GM19324 (cell line): Measurements from ENCODE around the gene NINJ2.
"Not testable (repeated sequence)": the region's sequence is repeated elsewhere in the genome, so short reads cannot be mapped to it uniquely, and the experiment has no call there.

Experiments
- ATAC-seq: cut with Tn5 transposase; IDR thresholded peaks from one replicate; pipeline ENCODE4 v1.9.1; 2021; ENCODE audit warnings: mild to moderate bottlenecking, moderate library complexity; ENCODE audit not compliant: unreplicated experiment, low FRiP score

NINJ2 gene, protein sequence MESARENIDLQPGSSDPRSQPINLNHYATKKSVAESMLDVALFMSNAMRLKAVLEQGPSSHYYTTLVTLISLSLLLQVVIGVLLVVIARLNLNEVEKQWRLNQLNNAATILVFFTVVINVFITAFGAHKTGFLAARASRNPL

DNA sequence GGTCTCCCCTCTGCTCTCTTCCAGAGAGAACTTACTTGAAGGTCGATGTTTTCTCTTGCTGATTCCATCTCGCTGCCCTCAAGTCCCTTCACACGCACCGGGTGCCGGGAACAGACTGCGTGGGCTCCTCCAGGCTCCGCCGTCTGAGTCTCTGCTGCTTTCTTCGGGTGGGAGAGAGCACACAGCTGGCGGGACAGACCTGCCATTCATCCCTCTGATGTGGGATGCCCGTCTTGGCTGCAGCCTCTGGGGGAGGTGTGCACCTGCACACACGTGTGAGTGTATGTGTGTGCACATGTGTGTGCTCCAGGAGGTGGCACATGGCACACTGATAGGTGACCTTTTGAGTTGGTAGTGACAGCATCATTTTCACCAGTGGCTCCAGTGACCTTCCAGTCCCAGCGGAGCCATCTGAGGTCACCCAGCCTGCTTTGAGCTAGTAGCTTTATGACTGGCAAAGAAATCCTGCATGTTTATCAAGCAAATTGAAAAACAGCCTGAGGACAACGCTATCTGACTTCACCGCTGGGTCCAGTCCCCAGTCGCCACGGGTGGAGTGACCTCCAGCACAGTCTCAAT, at the start of gene NINJ2:
Gene NINJ2, minus strand, starts transcription at position 153 of the 579 bp plus-strand sequence. Its CDS starts 85 bp downstream, at position 68.
- ATAC-seq: no peak

DNA sequence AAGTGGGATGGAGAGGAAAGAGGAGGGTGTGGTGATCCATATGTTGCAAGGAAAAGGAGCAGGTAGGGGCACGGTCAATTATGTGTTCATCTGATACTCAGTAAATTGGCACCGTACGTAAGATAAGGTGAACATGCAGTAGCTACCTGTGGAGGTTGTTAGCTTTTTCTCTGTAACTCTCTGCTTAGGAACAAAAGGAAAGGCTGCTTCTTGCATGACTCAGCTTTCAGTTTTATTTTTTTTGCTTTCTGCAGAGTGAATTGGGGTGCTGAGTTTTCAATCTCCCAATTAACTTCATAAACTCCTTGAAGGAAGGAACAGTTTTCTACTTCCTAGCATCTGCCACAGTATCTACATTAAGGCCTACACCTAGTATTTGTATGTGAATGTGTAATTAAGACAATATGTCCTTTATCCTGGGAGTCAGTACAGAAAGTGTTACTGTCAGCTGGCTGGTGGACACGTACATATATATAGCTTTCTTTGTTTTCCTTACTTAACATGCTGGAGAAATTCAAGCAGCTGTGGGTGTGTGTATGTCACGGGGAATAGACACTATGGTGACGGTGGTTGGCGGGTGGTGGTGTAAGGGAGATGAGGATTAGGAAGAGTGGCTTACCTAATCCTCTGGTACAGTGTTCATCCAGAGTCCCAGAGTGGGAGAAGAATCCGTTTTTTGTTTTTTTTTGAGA, 49.1 kb upstream of the NINJ2 start:
- no peak for ATAC-seq

DNA sequence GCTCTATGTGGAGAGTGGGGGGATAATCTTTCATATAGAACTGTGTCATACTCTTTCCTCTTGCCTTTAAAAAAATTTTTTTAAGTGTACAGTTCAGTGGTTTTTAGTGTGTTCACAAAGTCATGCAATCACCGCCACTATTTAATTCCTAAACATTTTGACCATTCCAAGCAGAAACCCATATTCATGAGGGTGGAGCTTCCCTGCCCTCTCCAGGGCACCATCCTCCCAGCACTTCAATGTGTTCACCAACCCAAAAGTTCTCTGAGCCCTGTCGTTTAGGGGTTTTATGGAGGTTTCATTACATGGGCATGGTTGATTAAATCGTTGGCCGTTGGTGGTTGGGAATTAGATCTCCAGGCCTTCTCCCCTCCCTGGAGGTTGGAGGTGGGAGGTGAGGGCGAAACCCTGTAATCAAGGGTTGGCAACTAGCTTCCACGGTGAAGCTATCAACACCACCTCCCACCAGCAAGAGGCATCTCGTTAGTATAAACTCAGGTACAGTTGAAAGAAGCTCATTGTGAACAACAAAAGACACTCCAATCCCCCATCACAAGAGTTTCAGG, 46.3 kb upstream of the NINJ2 start:
- no peak for ATAC-seq

DNA sequence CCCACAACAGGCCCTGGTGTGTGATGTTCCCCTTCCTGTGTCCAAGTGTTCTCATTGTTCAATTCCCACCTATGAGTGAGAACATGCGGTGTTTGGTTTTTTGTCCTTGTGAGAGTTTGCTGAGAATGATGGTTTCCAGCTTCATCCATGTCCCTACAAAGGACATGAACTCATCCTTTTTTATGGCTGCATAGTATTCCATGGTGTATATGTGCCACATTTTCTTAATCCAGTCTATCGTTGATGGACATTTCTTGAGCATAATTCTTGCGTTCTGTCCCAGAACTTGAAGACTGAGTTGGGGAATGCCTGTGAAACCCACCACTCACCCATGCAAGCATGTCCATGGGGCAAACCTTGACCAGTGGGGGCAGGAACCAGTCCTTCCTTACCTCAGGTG, 44.8 kb upstream of the NINJ2 start:
- ATAC-seq: not testable (repeated sequence)

DNA sequence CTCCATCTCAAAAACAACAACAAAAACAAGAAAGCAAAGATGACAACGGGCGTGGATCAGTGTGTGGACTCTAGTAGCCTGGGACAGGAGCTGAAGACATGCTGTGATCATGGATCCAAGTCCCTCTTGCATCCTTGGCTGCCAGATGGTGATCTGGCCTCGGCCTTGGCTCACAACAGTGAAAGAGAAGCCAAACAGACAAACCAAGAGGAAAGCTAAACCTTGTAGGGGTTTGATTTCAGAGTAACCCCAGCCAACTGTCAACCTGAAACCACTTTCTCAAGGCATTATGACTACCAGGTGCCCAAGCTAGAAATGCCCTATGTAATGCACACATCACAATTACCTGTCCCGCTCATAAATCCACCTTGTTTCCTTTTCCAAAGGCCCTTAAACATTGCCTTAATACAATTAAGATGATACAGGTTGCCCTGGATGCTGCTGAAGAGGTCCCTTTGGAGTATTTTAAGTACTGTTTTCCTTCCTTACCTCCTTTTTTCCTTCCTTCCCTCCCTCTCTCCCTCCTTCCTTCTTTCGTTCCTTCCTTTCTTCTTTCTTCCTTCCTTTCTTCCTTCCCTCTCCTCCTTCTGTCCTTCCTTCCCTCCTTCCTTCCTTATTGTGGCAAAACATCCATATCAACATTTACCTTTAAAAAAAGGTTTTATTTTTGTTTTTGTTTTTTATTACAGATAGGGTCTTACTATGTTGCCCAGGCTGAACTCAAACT, 41.4 kb upstream of the NINJ2 start:
- no peak for ATAC-seq

DNA sequence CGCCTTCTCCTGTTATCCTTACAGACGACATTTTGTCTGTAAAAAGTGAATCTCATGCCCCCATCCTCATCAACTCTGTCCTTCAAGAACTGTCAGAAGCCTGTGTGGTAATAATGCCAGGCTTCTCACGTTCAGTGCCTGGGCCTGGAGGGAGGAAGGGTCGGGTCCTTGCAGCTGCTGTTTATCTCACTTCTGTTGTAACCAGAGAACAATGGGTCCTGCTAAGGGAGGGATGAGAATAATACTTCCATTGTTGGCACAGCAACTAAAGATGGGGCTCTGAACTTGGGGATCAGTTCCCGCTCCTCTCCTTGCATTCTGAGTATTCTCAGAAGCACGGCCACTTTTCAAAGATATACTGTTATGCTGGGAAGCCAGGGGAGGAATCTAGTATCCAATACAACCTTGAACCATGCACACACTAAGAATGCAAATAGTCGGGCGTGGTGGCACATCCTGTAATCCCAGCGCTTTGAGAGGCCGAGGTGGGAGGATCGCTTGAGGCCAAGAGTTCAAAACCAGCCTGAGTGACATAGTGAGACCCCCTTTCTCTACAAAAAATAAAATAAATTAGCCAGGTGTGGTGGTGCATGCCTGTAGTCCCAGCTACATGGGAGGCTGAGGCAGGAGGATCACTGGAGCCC, 38.8 kb upstream of the NINJ2 start:
- no peak for ATAC-seq

DNA sequence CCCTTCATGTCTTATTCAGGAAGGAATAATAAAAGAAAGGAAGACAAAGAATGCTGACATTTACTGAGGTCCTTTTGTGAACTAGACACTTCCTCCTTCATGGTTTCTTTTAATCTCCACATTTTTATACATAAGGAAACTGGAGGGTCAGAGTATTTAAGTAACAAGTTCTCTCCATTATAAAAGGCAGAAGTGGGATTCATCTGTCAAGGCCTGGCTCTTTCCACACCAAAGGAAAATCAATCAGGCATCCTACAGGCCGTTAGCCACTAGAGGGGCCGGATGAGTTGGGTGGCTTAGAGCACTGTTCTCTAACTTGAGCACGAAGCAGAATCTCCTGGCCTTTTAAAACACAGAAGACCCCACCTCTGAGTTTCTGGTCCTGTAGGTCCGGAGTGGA, 36.8 kb upstream of the NINJ2 start:
- no peak for ATAC-seq

DNA sequence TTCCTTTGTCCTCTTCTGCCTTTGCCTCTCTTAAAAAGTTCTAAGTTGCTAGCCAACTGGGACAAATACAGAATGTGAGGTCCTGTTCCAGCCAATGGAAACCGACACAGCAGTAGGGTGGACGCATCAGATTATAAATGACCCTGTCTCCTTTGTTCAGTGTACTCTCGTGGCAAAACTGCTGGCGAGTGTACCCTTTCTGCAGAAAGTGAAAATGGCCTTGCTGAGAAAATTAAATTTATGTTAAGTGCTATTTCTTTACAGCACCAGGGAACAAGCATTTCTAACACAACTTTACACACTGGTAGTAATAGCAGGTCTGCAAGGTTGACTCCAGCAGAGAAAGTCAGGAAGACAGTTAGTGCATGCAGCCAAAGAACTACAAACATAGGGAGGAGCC, 35.0 kb upstream of the NINJ2 start:
- ATAC-seq: not testable (repeated sequence)

DNA sequence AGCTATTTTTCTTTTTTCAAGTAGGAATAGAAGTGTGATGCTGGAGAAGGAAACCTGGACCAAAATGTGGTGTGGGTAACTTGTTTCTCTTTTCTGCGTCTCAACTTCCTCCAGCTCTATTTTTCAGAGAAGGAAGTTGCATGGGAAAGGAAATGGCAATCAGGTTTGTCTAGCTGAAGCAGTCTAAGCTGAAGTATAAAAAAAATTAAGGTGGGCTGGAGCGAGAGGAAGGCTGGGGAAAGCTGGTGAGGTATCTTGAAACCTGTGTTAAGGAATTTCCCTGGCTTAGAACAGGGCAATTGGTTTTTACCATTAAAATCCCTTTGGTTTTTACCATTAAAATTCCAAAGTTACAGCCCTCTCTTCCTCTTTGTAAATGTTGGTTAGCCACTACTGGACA, 34.2 kb upstream of the NINJ2 start:
- ATAC-seq: no peak

DNA sequence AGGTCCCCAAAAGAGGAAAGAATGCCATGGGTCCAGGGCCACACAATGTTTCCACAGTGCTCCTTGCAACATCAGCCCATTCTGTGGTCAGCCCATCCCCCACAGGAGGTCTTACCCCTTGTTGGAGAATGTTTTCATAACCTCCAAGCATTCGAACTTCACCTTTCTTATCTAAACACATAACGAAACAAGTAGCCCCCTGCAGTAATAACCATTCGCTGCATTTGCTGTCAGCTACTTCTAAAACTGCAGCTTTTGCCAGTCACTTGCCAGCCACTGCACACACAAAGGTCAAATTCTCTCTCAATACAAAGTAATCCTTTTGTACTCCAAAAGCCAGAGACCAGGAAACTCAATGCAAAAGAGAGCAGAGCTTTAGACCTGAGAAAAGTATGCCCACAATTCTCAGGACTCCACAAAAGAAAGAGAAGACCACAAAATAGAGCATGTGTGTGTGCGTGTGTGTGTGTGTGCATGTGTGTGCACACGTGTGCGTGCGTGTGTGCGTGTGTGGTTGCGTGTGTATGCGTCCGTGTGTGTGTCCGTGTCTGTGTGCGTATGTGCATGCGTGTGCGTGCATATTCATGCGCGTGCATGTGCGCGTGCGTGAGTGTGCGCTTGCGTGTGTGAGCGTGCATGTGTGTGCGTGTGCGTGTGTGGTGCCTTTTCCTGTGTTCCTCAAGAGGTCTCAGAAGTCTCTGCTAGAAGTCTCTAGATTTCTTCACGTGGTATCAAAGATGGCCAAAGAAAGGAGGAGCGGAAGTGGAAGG, 31.7 kb upstream of the NINJ2 start:
- no peak for ATAC-seq

DNA sequence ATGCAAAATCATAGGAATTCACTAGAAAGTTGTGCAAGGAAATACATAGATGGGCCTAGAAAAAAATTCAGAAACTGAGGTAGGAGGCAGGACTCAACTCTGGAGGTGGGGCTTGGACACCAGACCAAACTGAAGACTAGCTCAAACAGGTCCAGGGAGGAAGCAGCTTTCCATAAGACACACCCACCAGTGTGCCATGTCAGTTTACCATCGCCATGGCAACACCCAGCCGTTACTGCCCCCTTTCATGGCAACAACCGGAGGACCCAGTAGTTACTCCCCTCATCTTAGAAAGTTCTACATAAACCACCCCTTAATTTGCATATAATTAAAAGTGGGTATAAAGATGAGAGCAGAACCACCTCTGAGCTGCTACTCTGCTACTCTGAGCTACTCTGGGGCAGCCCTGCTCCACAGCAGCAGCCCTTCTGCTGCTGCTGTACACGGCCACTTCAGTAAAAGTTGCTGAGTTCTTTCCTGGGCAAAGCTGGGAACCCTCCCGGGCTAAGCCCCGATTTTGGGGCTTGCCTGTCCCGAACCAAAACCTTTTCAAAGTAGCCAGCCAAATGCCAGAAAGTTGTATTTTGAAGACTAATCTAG, 30.8 kb upstream of the NINJ2 start:
- no peak for ATAC-seq

DNA sequence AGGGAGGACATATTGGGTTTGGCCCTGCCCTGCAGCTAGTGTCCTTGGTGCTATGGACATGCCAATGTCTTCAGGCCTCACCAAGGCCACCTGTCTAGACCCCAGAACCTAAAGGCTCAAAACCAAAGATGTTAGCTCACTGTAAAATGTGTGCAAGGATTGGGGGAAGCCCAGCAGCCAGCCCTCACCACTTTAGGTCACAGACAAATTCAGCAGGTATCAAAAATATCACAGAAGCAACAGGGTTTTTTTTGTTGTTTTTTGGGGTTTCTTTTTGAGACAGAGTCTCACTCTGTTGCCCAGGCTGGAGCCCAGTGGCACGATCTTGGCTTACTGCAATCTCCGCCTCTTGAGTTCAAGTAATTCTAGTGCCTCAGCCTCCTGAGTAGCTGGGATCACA, 29.0 kb upstream of the NINJ2 start:
- no peak for ATAC-seq

DNA sequence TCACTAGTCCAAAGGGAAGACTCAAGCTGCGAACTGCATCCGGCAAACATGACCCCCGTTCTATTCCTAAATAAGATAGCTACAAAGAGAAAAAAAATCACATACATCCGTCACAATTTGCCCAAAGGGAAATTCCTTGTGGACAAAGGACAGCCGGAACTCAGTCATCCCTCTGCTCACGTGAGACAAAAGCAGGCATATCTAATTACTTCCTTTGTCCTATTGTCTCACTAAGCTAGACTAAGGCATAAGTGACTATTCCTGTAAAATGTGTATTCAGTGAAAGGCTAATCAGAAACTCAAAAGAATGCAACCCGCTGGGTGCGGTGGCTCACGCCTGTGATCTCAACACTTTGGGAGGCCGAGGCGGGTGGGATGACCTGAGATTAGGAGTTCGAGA, 27.2 kb upstream of the NINJ2 start:
- no peak for ATAC-seq

DNA sequence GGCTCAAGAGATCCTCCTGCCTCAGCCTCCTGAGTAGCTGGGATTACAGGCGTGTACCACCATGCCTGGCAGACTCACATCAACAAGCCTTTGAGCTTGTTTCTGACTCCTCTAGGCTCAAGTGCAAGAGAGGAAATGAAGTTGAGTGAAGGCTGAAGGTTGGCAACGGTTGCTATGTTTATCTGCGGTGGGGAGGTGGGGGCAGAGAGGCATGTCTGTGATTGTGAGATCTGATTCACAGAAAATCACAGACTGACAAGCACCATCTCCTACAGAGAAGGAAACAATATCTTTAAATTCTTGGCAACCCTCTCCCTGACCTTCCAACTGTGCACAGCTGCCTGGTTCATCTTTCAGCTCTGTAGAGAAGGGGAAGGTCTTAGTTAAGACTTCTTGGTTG, 22.1 kb upstream of the NINJ2 start:
- ATAC-seq: no peak

DNA sequence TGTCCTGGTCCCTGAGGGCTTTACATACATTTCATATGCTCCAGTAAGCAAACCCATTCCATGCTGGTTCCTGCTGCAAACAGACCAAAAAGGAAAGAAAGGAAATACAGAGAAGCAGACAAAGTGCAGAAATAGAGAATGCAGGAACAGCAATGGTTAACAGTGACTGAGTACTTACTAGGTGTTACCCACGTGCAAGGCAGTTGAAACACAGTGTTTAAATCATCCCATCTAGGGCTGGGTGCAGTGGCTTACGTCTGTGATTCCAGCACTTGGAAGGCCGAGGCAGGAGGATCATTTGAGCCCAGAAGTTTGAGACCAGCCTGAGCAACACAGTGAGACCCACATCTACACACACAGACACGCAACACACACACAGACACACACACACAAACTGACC, 21.2 kb upstream of the NINJ2 start:
- ATAC-seq: no peak

DNA sequence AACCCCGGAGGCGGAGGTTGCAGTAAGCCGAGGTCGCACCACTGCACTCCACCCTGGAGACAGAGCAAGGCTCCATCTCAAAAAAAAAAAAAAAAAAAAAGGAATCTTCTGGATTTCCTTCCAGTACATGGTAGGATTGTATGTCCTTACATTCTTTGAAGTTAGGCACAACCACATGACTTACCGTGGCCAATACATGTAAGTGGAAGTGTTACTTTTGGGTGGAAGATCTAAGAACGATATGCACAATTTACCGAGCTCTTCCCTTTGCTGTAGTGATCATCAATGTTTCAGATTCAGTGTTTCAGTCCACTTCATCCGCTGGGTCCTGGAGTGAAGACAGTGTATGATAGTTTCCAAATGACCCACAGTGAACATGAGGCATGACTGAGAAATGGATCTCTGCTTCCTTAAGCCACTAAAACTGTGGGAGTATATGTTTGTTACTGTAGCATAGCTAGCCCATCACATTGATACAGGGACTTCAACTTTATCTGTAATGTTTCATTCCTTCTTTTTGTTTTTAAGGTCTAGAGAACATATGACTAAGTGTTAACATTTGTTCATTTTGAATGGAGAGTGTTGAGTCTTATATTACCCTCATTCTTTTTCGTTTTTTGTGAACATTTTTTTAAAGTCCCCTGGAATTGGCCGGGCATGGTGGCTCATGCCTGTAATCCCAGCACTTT, 18.5 kb upstream of the NINJ2 start:
- no peak for ATAC-seq

DNA sequence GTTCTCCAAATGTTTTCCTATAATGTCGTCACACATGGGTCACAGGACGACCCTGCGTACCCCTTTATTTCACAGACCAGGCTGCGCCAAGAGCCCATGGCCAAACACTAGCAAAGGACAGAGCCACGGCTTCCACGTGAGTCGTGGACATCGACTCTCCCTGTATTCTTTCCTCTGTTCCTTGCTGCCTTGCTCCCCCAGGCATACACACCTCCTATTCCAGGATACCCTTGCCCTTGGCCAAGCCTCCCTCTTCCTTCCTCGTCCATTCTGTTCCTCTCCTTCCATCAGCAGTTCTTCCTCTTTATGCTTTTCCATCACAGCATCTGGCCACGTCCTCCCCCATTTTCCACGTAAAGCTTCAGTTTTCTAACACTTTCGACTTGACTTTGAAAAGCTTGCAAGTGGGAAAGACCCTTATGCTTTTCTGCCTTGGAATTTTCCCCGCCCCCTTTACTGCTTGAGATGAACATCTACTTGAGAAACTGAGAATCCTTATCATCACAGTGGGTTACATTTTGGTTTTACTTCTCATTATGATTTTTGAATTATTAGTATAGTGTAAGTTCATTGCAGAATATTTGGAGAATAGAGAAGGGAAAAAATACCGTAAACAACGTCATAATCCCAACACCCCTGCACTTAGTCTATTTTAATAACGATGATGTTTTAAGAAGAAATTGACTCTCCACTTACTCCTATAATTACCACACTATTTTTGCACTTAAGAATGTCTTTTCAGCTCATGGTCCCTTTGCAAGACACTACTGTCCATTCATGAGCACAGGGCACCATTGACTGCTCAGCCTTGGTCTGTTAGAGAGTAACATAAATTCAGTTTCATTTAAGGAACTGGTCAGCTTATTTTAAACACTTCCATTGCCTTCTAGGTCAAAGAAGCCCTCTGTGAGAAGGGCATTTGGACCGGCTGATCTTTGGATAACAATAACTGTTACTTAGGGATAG, 15.8 kb upstream of the NINJ2 start:
- no peak for ATAC-seq

DNA sequence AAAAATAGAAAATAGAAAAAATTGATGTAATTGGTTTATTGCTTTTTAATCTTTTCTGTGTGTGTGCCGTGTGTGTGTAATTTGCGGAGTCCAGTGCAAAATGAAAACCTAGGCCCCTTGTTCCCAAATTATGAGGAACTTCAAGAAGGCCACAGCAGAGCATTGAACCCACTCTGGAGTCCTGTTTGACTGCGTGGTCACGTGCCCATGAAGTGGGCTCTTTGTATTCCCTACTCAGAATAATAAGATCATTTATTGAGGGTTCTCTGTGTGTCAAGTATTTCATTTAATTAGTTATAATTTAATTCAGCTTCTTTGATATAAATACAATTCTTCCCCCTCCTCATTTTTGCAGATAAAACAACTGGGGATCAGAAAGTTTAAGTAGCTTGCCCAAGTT, 12.3 kb upstream of the NINJ2 start:
- ATAC-seq: no peak
